ENCODE measurements around the gene HRH1.

GRCh38 chr3:11275926-11276325 is 121.6 kb downstream of the HRH1 start:
- TF ChIP-seq CTCF (IDR thresholded peaks at IDR 0.05): no peak
- TF ChIP-seq SIN3A (IDR thresholded peaks at IDR 0.05; ENCODE audit: borderline replicate concordance, insufficient read depth, low read depth, low read length): no peak
- TF ChIP-seq REST (IDR thresholded peaks at IDR 0.05; ENCODE audit: insufficient read depth in 1 of 2, low read depth in 2 of 2, low read length in 1 of 2): no peak
- TF ChIP-seq POLR2AphosphoS5 (IDR thresholded peaks at IDR 0.05; ENCODE audit: low read depth, low read length): no peak

Measured in Panc1 (cell line).